K562 (cell line): Measurements from ENCODE around the gene FBP1.

Experiments used
- ARID2 ChIP-seq: fragments of 450-650 bp; IDR thresholded peaks from 2 replicates; pipeline ENCODE4 v1.6.1; 2017; ENCODE audit warnings: antibody characterized with exemption, mild to moderate bottlenecking
- ESRRA ChIP-seq: fragments of 450-650 bp; IDR thresholded peaks from 2 replicates; pipeline ENCODE4 v1.6.1; 2014; ENCODE audit warnings: low read depth, mild to moderate bottlenecking, moderate library complexity, borderline replicate concordance
- JUN ChIP-seq, 2 experiments: sonication (generic) in 1 of 2; formaldehyde crosslinking in 1 of 2; IDR thresholded peaks; 2 replicates each; pipeline versions ENCODE4 v1.6.1 to v1.8.0; 2012 to 2022; ENCODE audit warnings: borderline replicate concordance in 2 of 2, mild to moderate bottlenecking in 2 of 2, improper control_type of control experiment in 1 of 2, low read depth in 1 of 2, low read length in 1 of 2, missing genetic modification reagents in 1 of 2
- MLX ChIP-seq, 2 experiments: fragments of 450-650 bp in 1 of 2; sonication (generic) in 1 of 2; formaldehyde crosslinking; conservative IDR thresholded peaks; 2 replicates each; pipeline versions ENCODE4 v1.4.0 to v1.8.1; 2020 to 2022; ENCODE audit warnings: mild to moderate bottlenecking in 1 of 2, missing genetic modification reagents in 1 of 2
- NRF1 ChIP-seq, 2 experiments: fragments of 450-650 bp; IDR thresholded peaks in 1 of 2; conservative IDR thresholded peaks in 1 of 2; 2 replicates each; pipeline ENCODE4 v1.6.1; 2014; ENCODE audit warnings: mild to moderate bottlenecking in 2 of 2
- TAF1 ChIP-seq: IDR thresholded peaks from 2 replicates; pipeline ENCODE4 v1.6.1; 2011; ENCODE audit warnings: mild to moderate bottlenecking, low read length, moderate library complexity; ENCODE audit not compliant: insufficient read depth, control insufficient read depth, severe bottlenecking; ENCODE audit errors: extremely low read depth
- ZBTB7A ChIP-seq: IDR thresholded peaks from 2 replicates; pipeline ENCODE4 v1.6.1; 2011; ENCODE audit warnings: low read depth, mild to moderate bottlenecking, low read length, moderate library complexity, borderline replicate concordance; ENCODE audit not compliant: control insufficient read depth
- ZFX ChIP-seq: sonication (generic); formaldehyde crosslinking; IDR thresholded peaks from 2 replicates; pipeline ENCODE4 v1.8.0; 2022; ENCODE audit warnings: mild to moderate bottlenecking, missing genetic modification reagents, moderate library complexity
- ZNF121 ChIP-seq: sonication (generic); formaldehyde crosslinking; conservative IDR thresholded peaks from 2 replicates; pipeline ENCODE4 v1.8.0; 2022; ENCODE audit warnings: missing genetic modification reagents
- ZNF197 ChIP-seq: fragments of 200-800 bp; sonication (Bioruptor generic); IDR thresholded peaks from 2 replicates; pipeline ENCODE4 v1.6.1; 2016; ENCODE audit warnings: low read depth, missing genetic modification characterization, missing compliant biosample characterization
- ZNF445 ChIP-seq: fragments of 250-450 bp; sonication (Bioruptor Pico); IDR thresholded peaks from 2 replicates; pipeline ENCODE4 v1.4.0; 2020; ENCODE audit warnings: low read depth, mild to moderate bottlenecking, moderate library complexity

- no peak for TF ChIP-seq ZFX (CRISPR knock-in tag)
- no peak for TF ChIP-seq NRF1 (conservative IDR thresholded peaks at IDR 0.05 in 1 of 2, IDR thresholded peaks at IDR 0.05 in 1 of 2)
- TF ChIP-seq TAF1: no peak
- TF ChIP-seq ZBTB7A: no peak
- no peak for TF ChIP-seq ZNF445
- TF ChIP-seq MLX (CRISPR knock-in tag; conservative IDR thresholded peaks at IDR 0.05): no peak
- TF ChIP-seq ZNF197: no peak
- no peak for TF ChIP-seq ZNF121 (CRISPR knock-in tag)
- no peak for TF ChIP-seq ESRRA
- no peak for TF ChIP-seq JUN (IDR thresholded peaks at IDR 0.05; ENCODE audit: borderline replicate concordance, low read depth, low read length)
- TF ChIP-seq JUN (CRISPR knock-in tag; IDR thresholded peaks at IDR 0.05; ENCODE audit: borderline replicate concordance): no peak
- no peak for TF ChIP-seq ARID2
These were observed 41.3 kb upstream of the FBP1 start for GRCh38 chr9:94680621-94681020.
